Measurements from ENCODE around the gene FCHSD2.
"Not testable (repeated sequence)": the region's sequence is repeated elsewhere in the genome, so short reads cannot be mapped to it uniquely, and the experiment has no call there.

GRCh38 chr11:72976522-72976892 is 165.6 kb downstream of the FCHSD2 start:
- not testable (repeated sequence) for TF ChIP-seq CTCF (conservative IDR thresholded peaks at IDR 0.05 in 1 of 2, IDR thresholded peaks at IDR 0.05 in 1 of 2; ENCODE audit: low read depth in 1 of 2, low read length in 2 of 2); EZH2 (IDR thresholded peaks at IDR 0.05; ENCODE audit: low read length, missing control alignments)
